Mesothelial cell of epicardium (in vitro differentiated cells): Measurements from ENCODE around the gene DYNLL2. TPM values are rescaled to one million over a fixed set of nuclear protein-coding genes. Genes with fewer than 3 reads are reported as not detected.

Experiments used
- DNase-seq, 2 experiments: peaks; one replicate each; pipeline ENCODE4 v3.0.0; 2021; ENCODE audit warnings: low spot score in 2 of 2; ENCODE audit not compliant: unreplicated experiment in 2 of 2
- H3K27ac Mint-ChIP-seq: 2 replicates; pipeline ENCODE4 v1.8.0; 2021; ENCODE audit warnings: mixed read lengths
- H3K27me3 Mint-ChIP-seq: 2 replicates; pipeline ENCODE4 v1.8.0; 2021; ENCODE audit warnings: low read depth, mixed read lengths
- H3K36me3 Mint-ChIP-seq: 2 replicates; pipeline ENCODE4 v1.8.0; 2021; ENCODE audit warnings: mixed read lengths
- H3K4me1 Mint-ChIP-seq: 2 replicates; pipeline ENCODE4 v1.8.0; 2021; ENCODE audit warnings: mixed read lengths
- H3K4me3 Mint-ChIP-seq: 2 replicates; pipeline ENCODE4 v1.8.0; 2021; ENCODE audit warnings: mild to moderate bottlenecking, moderate library complexity, mixed read lengths
- H3K9me3 Mint-ChIP-seq: 2 replicates; pipeline ENCODE4 v1.8.0; 2021; ENCODE audit warnings: mixed read lengths
- total RNA-seq: library from RNA; stranded (reverse); gene quantifications from 3 replicates; pipeline ENCODE4 v1.2.1, GENCODE V29; 2021
- TF ChIP-seq, protein P1 (sequence below): fragments of 200-600 bp; sonication (generic); IDR thresholded peaks from one replicate; pipeline ENCODE4 v1.5.0; 2021; ENCODE audit warnings: antibody characterized with exemption; ENCODE audit not compliant: unreplicated experiment

DYNLL2 gene
- total RNA-seq, 1 donor from 2014 or later = 43.5 TPM

DNA sequence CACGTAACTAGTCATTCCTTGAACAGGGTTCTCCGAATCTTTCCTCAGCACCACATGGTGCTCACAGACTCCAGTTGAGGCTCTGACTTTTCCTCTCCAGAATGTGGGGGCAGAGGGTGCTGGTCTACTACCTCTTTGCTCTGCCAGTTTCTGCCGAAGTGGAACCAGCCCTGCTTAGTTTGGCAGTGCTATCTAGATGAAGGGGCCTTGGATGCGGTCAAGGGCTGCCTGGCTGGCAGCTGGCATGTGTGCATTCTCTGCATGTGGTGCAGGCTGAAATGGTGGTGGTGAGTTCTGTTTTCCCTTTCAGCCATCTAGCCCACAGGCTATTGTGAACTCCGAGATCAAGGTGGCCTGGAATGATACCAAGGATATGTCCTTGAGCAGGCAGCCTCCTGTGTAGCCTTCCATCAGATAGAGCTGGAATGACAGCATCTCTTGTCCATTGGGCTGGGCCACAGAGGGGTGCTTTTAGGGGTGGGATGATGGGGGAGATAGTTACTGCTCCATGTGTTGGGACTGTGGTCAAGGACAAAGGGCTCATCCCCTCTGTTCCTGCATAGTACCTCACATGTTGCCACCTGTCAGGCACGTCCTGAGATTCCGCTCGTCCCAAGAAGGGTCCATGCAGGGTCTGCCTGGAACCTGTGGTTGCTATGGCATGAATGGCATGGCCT is 2.0 kb downstream of the DYNLL2 start:
- peak overlapping the region; percentile 86 for H3K4me3 Mint-ChIP-seq
- peaks cover 51% of the 10 kb centered on the region for H3K4me1 Mint-ChIP-seq
- H3K27me3 Mint-ChIP-seq = no peaks in the 10 kb centered on the region
- TF ChIP-seq, protein P1, sequence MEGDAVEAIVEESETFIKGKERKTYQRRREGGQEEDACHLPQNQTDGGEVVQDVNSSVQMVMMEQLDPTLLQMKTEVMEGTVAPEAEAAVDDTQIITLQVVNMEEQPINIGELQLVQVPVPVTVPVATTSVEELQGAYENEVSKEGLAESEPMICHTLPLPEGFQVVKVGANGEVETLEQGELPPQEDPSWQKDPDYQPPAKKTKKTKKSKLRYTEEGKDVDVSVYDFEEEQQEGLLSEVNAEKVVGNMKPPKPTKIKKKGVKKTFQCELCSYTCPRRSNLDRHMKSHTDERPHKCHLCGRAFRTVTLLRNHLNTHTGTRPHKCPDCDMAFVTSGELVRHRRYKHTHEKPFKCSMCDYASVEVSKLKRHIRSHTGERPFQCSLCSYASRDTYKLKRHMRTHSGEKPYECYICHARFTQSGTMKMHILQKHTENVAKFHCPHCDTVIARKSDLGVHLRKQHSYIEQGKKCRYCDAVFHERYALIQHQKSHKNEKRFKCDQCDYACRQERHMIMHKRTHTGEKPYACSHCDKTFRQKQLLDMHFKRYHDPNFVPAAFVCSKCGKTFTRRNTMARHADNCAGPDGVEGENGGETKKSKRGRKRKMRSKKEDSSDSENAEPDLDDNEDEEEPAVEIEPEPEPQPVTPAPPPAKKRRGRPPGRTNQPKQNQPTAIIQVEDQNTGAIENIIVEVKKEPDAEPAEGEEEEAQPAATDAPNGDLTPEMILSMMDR = no peak
- no peaks in the 10 kb centered on the region for H3K9me3 Mint-ChIP-seq
- H3K27ac Mint-ChIP-seq = peak overlapping the region; percentile 85
- peaks cover 23% of the 10 kb centered on the region for H3K36me3 Mint-ChIP-seq
- DNase-seq = no peak

DNA sequence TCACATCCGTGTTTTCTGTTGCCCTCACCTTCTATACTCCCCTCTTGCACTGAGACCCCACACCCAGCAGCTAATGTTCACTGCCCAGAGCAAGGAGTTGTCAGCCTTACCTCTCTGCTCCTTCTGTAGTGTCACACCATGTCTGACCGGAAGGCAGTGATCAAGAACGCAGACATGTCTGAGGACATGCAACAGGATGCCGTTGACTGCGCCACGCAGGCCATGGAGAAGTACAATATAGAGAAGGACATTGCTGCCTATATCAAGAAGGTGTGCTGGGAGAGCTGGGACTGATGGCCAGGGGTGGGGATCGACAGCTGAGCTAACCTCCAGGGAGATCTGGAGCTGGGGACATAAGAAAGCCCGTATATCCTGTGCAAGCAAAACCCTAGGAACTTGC is 3.7 kb downstream of the DYNLL2 start:
- Mint-ChIP-seq H3K4me3 (no peak overlapping the region), H3K27ac (no peak overlapping the region), H3K36me3 (peaks cover 32% of the 10 kb centered on the region), H3K27me3 (no peaks in the 10 kb centered on the region), H3K9me3 (no peaks in the 10 kb centered on the region), H3K4me1 (peaks cover 43% of the 10 kb centered on the region)
- TF ChIP-seq, protein P1 = no peak
- DNase-seq = no peak

DNA sequence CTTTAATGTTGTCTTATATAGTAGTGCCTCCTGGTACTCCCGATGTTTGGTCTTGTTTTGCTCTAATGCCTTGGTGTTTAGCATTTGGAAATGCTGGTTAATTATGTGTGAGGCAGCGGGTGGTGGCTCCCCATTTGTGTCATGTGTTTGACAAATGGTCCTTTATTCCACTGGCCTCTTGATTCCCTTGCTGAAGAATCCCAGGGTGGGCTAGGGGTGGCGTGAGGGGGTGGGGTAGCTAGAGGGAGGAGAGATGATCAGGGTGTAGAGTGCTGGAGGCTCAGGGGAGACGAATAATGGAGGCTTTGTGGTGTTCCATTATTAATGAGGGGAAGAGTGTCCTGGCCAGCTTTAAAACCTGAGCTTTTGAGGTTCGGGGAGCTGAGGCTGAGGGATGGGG is 5.4 kb downstream of the DYNLL2 start:
- peaks cover 39% of the 10 kb centered on the region for H3K36me3 Mint-ChIP-seq
- no peak overlapping the region for H3K27ac Mint-ChIP-seq
- peaks cover 33% of the 10 kb centered on the region for H3K4me1 Mint-ChIP-seq
- H3K9me3 Mint-ChIP-seq = no peaks in the 10 kb centered on the region
- no peaks in the 10 kb centered on the region for H3K27me3 Mint-ChIP-seq
- no peak overlapping the region for H3K4me3 Mint-ChIP-seq
- TF ChIP-seq, protein P1 = no peak
- DNase-seq = no peak

DNA sequence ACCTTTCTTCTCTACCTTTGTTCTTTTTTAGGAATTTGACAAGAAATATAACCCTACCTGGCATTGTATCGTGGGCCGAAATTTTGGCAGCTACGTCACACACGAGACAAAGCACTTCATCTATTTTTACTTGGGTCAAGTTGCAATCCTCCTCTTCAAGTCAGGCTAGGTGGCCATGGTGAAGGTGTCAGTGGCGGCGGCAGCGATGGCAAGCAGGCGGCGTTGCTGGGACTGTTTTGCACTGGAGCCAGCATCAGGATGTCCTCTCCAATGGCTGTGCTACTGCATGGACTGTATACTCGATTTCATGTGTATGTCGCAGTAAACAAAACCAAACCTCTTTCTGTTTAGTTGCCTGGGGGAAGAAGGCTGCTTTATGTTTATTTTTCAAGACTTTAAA is 5.9 kb downstream of the DYNLL2 start:
- Mint-ChIP-seq H3K27me3 (no peaks in the 10 kb centered on the region), H3K36me3 (peaks cover 44% of the 10 kb centered on the region), H3K4me3 (no peak overlapping the region), H3K9me3 (no peaks in the 10 kb centered on the region), H3K4me1 (peaks cover 32% of the 10 kb centered on the region), H3K27ac (no peak overlapping the region)
- TF ChIP-seq, protein P1 = no peak
- no peak for DNase-seq

DNA sequence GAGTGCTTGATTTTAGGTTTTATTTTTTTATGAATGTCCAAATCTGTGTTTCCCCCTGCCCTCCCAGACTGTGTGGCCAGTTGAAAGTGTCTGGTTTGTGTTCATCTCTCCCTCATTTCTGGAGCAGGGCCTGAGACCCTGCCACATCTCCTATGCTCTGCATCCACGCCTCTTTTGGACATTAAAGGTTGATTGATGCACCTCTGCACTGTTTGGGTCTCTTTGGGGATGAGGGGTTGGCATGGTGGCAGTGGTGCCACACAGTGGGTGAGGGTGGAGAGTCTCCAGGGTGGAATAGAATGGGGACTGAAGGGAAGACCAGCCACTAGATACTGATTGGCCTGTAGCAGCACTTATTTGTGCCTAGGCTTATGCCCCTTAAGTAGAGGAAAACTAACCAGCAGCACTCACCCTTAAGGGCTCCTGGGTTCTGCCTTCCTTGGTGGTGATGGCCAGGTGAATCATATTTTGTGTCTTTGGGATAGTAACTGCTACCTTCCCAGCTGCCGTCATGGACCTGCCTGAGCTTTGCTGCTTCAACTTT is 7.9 kb downstream of the DYNLL2 start:
- Mint-ChIP-seq H3K27me3 (no peaks in the 10 kb centered on the region), H3K27ac (peak overlapping the region; percentile 31), H3K9me3 (no peaks in the 10 kb centered on the region), H3K36me3 (peaks cover 48% of the 10 kb centered on the region), H3K4me1 (peaks cover 16% of the 10 kb centered on the region), H3K4me3 (no peak overlapping the region)
- TF ChIP-seq, protein P1 = no peak
- no peak for DNase-seq
